Measurements from ENCODE around the gene MAD1L1.

DNA sequence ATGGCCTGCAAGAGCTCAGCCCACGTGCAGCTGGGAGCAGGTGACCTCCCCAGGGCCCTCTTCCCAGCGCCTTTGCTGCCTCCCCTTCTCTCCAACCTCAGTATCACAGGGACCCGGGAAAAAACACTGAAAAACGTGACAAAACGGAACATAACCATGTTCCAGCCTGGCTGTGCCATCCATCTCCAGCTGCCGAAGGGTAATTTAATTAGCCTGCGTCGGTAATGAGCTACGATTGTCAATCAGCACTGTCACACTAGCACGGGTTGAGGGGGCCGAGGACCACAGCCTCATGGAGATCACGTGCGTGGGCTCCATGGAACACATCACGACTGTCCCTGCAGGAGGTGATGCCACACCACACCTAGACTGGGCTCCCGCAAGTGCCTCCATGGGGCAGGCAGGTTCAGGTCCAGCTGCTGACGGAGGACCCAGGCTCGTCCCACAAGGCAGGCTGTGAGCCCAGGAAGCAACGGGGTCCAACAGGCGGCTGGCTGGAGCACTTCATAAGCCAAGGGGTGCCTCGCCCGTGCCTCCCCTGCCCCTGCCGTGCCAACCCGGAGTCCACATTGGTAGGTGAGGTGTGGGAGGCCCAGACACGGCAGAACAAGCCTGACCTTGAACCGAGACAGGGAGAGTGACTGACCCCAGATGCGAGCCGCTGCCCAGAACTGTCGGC is 363.2 kb downstream of the MAD1L1 start:
- TF ChIP-seq POLR2A (IDR thresholded peaks at IDR 0.05; ENCODE audit: low read depth, low read length) (no peak), POLR2AphosphoS5 (IDR thresholded peaks at IDR 0.05; ENCODE audit: low read depth, low read length) (no peak)
